Measurements from ENCODE around the gene UBL3. TPM values are rescaled to one million over a fixed set of nuclear protein-coding genes. Genes with fewer than 3 reads are reported as not detected.

Gene UBL3
- total RNA-seq, 2 experiments from 2014 or later, result 17.3 to 17.8 TPM

DNA sequence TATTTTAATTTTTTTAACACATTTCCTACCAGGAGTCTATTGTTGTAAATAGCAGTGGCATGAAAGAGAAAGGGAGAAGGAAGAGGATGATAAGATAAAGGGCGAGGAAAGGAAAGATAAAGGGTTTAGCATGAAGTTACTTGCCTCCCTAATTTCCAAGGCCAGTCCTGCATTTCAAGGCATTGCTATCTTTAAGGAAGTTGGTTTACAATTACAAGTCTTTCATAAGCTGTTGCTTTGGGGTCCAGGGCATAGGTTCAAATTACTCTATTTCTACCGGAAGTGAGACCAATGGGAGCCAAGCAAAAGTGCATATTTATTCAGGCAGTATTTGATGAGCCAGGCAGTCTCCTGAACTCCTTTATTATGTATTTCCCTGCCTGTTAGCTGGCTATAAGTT lies 27.7 kb upstream of the UBL3 start:
- Mint-ChIP-seq H3K27ac (no peak overlapping the region), H3K9me3 (no peaks in the 10 kb centered on the region), H3K27me3 (peaks cover 33% of the 10 kb centered on the region), H3K4me3 (no peak overlapping the region), H3K36me3 (ENCODE audit: low read depth) (no peaks in the 10 kb centered on the region), H3K4me1 (no peaks in the 10 kb centered on the region)
- POLR2A ChIA-PET, result interaction anchor here (0.7 kb wide), 1 partner anchor 25 kb away, joined by 3 read pairs; no protein-coding TSS in a partner anchor
- DNase-seq, result no peak
- CTCF ChIA-PET, result interaction anchor here (0.7 to 1.0 kb wide), 2 partner anchors 46 to 235 kb away, joined by 3 to 5 read pairs; no protein-coding TSS in a partner anchor

DNA sequence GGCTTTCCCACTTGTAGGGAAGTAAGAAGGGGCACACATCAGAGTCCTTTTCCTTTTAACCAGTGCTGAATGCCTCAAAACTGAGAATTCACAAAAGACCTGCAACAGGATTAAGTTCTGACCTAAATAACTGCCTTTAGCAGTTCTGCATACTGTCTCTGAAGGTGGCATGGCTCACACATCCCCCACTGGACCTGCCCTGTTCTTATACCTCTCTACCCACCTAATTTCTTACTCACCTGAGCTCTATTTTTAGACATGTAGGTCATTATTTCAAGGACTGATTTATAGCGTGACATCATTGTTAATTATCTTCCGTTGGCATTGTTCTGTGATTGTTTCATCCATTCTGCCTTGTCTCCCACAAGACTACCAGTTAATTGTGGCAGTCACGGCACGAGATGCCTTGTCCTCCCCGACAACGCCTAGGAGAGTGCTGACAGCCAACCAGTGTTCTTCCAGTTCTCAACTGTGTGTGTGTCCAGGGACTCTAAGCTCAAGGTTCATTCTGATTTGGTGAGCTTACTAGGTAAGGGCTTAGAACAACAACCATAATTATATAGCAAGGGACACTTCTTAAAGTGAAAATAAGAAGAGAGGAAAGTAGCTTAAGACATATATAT lies 27.1 kb upstream of the UBL3 start:
- Mint-ChIP-seq H3K4me1 (no peaks in the 10 kb centered on the region), H3K27ac (no peak overlapping the region), H3K9me3 (no peaks in the 10 kb centered on the region), H3K27me3 (peaks cover 37% of the 10 kb centered on the region), H3K4me3 (no peak overlapping the region), H3K36me3 (ENCODE audit: low read depth) (no peaks in the 10 kb centered on the region)
- POLR2A ChIA-PET, result no interaction called here
- CTCF ChIA-PET, result interaction anchor here (0.7 to 1.0 kb wide), 2 partner anchors 46 to 235 kb away, joined by 3 to 5 read pairs; no protein-coding TSS in a partner anchor
- DNase-seq, result no peak

DNA sequence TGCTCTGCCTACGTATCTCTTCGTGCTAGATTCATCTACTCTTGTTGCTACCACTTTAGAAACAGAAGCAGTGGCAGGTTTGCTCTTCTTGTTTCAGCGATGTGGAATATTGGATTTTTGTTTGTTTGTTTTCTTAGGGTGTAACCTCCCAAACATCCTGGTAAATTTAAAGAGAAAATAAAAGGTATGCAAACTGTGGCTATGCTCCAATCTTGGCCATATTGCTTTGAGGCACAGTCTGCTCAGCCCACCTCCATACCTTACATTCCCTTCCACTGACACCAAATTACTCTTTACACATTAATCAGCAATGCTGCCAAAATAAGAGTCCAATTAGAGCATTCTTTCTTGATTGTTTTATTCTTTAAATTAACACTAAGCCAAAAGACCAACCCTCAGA lies 25.2 kb upstream of the UBL3 start:
- H3K4me3 Mint-ChIP-seq, result no peak overlapping the region
- ChIA-PET POLR2A (no interaction called here), CTCF (no interaction called here)
- no peaks in the 10 kb centered on the region for H3K36me3 Mint-ChIP-seq (ENCODE audit: low read depth)
- H3K4me1 Mint-ChIP-seq, result no peaks in the 10 kb centered on the region
- no peak for DNase-seq
- H3K27ac Mint-ChIP-seq, result no peak overlapping the region
- H3K27me3 Mint-ChIP-seq, result peaks cover 43% of the 10 kb centered on the region
- no peaks in the 10 kb centered on the region for H3K9me3 Mint-ChIP-seq

DNA sequence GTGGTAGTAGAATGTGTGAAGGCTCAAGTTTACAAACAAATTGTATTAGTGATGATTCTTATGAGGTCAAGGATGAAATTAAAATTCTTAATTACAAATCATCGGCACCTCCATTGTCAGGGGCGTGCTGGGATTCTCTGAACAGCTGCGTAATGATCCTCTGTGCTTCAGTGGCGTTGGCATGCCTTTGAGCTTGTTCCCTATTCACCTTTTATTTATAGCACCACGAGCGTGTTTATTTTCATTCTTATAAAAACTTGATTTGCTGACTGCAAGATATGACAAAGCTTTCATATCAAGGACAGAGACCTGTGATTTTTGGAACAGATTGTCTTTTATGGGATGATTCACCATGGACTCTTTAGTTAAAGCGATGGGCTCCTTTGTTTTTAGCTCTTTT lies 18.2 kb upstream of the UBL3 start:
- Mint-ChIP-seq H3K36me3 (ENCODE audit: low read depth) (no peaks in the 10 kb centered on the region), H3K4me1 (no peaks in the 10 kb centered on the region), H3K27ac (no peak overlapping the region), H3K9me3 (no peaks in the 10 kb centered on the region), H3K4me3 (no peak overlapping the region), H3K27me3 (peaks cover 27% of the 10 kb centered on the region)
- POLR2A ChIA-PET, result interaction anchor here (1.3 to 1.6 kb wide), 2 partner anchors 19 to 20 kb away, joined by 4 to 5 read pairs; no protein-coding TSS in a partner anchor
- CTCF ChIA-PET, result interaction anchor here (1.5 kb wide), 1 partner anchor 244 kb away, joined by 5 read pairs; no protein-coding TSS in a partner anchor
- no peak for DNase-seq

DNA sequence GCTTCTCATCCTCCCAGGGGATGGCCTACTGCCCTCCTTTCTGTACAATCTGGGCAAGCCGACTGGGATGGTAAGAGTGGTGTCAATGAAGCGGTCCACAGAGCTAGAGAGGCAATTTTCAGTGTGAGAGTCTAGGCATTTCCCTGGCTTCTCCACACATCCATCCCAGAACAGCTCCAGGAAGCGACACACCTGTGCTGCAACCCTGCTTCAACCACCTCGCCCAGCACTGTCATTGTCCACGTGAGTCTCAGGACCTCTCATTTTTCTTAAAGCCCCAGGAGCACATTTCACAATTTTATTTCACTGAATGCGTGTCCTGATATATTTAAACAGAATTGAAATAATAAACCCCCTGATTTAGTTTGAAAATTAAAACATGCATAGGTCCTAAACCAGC lies 15.5 kb upstream of the UBL3 start:
- ChIA-PET CTCF (interaction anchor here (1.5 kb wide), 1 partner anchor 58 kb away, joined by 4 read pairs; no protein-coding TSS in a partner anchor), POLR2A (no interaction called here)
- Mint-ChIP-seq H3K27ac (no peak overlapping the region), H3K9me3 (no peaks in the 10 kb centered on the region), H3K4me1 (no peaks in the 10 kb centered on the region), H3K4me3 (no peak overlapping the region), H3K27me3 (peaks cover 17% of the 10 kb centered on the region), H3K36me3 (ENCODE audit: low read depth) (no peaks in the 10 kb centered on the region)
- no peak for DNase-seq

DNA sequence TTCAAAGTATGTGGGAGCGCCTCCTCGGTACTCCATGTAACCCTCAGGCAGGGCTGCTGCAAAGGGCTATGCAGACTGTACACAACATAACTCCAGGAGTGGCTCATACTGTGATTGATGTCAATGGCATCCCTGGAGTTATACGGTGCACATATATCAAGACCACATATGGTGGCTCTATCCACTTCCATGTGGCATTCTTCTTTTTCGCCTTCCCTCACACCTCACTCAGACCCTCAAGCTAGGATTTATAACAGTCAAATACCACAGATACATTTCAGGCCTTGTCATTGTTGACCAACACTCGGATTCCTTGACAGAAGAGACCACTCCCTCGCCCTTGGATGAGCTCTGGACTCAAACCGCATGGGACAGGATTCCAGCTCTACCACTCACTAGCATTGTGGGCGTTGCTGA lies 11.3 kb upstream of the UBL3 start:
- H3K27ac Mint-ChIP-seq, result no peak overlapping the region
- H3K36me3 Mint-ChIP-seq (ENCODE audit: low read depth), result no peaks in the 10 kb centered on the region
- H3K9me3 Mint-ChIP-seq, result no peaks in the 10 kb centered on the region
- CTCF ChIA-PET, result no interaction called here
- DNase-seq, result no peak
- no peak overlapping the region for H3K4me3 Mint-ChIP-seq
- peaks cover 9% of the 10 kb centered on the region for H3K4me1 Mint-ChIP-seq
- POLR2A ChIA-PET, result interaction anchor here (2.0 kb wide), 1 partner anchor 12 kb away, joined by 7 read pairs; the partner anchor contains the start of gene UBL3
- peaks cover 5% of the 10 kb centered on the region for H3K27me3 Mint-ChIP-seq

DNA sequence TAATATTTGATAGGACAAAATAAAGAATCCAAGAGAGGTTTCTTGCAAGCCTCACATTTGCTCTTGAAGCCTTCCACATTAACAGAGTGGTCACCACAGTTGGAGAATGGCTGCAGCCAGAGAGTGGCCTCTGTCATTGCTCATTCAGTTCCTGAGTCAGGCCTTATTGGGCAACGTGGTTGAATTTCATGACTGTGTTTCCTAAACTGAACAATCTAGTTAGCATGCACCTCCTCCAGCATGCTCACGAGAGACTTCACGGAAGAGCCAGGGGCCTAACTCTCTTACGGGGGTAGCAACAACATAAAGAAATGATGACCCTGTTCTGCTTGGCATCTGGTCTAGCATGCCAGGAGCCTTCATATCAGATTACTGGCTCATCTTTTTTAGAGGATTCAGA lies 9.6 kb upstream of the UBL3 start:
- CTCF ChIA-PET, result no interaction called here
- H3K9me3 Mint-ChIP-seq, result no peaks in the 10 kb centered on the region
- H3K27ac Mint-ChIP-seq, result no peak overlapping the region
- H3K27me3 Mint-ChIP-seq, result peaks cover 3% of the 10 kb centered on the region
- DNase-seq, result no peak
- H3K36me3 Mint-ChIP-seq (ENCODE audit: low read depth), result no peaks in the 10 kb centered on the region
- peaks cover 20% of the 10 kb centered on the region for H3K4me1 Mint-ChIP-seq
- POLR2A ChIA-PET, result no interaction called here
- no peak overlapping the region for H3K4me3 Mint-ChIP-seq

DNA sequence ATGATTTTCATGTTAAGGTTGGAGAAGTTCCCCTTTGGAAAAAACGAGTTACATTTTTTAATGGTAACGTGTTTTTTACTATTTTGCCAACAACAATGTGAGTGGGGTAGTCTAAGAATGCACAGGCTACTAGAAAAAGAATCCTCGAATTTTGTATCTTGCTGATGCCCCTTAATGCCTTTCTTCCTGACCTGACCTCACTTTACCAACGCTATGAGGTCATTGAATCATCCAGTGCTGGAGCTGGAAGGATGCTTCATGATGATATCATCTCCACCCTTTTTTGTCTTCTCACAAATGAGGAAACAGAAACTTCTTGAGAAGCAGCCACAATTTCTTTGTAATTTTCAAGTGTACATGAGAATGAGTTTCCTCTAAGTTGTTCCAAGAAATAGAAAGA lies 8.2 kb upstream of the UBL3 start:
- no peak for DNase-seq
- CTCF ChIA-PET, result no interaction called here
- Mint-ChIP-seq H3K27me3 (peaks cover 3% of the 10 kb centered on the region), H3K4me3 (no peak overlapping the region), H3K36me3 (ENCODE audit: low read depth) (no peaks in the 10 kb centered on the region), H3K27ac (no peak overlapping the region), H3K4me1 (peaks cover 23% of the 10 kb centered on the region), H3K9me3 (no peaks in the 10 kb centered on the region)
- POLR2A ChIA-PET, result interaction anchor here (1.0 kb wide), 2 partner anchors 9 to 10 kb away, joined by 3 to 4 read pairs; partner anchors contain the start of gene UBL3

DNA sequence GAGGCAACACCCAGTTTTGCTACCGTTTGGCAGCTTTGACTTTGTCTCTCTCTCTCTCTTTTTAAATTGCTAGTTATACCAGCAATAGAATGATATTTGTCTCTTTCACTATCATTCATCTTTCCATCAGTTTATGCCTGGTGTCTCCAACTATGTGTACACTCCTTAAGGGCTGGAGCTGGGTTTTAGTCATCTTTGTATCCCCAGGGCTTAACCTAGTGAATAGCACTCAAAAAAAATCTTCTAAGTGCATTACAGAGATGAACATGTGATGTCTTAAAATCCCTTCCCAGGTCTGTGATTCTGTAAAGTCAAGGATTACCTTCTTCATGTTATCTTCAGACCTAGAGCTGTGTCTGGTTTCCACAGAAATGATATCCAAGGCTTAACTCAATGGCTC lies 7.8 kb upstream of the UBL3 start:
- CTCF ChIA-PET, result no interaction called here
- Mint-ChIP-seq H3K9me3 (no peaks in the 10 kb centered on the region), H3K4me1 (peaks cover 26% of the 10 kb centered on the region), H3K27me3 (peaks cover 3% of the 10 kb centered on the region), H3K36me3 (ENCODE audit: low read depth) (no peaks in the 10 kb centered on the region), H3K27ac (no peak overlapping the region), H3K4me3 (no peak overlapping the region)
- POLR2A ChIA-PET, result interaction anchor here (1.0 kb wide), 2 partner anchors 8 to 9 kb away, joined by 3 to 4 read pairs; partner anchors contain the start of gene UBL3
- DNase-seq, result no peak

DNA sequence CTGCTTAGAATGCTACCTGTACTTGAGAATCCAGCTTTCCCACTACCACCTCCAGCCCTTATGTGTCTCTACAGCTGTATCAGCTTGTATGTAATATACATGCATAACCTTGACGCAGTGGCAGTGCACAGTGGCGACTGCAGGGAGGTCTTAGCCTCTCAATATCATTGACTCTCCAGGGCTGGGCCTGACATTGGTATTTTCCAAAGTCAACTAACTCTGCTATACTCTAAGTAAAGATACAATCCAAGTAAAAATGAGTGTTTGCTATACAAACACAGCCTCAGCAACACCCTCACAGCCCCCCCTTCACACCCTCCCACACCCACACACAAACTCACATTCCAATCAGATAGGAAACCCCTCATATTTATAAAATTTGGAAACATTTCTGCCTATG lies 6.7 kb upstream of the UBL3 start:
- no peak overlapping the region for H3K4me3 Mint-ChIP-seq
- ChIA-PET CTCF (no interaction called here), POLR2A (no interaction called here)
- no peak for DNase-seq
- H3K27ac Mint-ChIP-seq, result no peak overlapping the region
- H3K4me1 Mint-ChIP-seq, result peaks cover 27% of the 10 kb centered on the region
- no peaks in the 10 kb centered on the region for H3K27me3 Mint-ChIP-seq
- no peaks in the 10 kb centered on the region for H3K9me3 Mint-ChIP-seq
- H3K36me3 Mint-ChIP-seq (ENCODE audit: low read depth), result no peaks in the 10 kb centered on the region

DNA sequence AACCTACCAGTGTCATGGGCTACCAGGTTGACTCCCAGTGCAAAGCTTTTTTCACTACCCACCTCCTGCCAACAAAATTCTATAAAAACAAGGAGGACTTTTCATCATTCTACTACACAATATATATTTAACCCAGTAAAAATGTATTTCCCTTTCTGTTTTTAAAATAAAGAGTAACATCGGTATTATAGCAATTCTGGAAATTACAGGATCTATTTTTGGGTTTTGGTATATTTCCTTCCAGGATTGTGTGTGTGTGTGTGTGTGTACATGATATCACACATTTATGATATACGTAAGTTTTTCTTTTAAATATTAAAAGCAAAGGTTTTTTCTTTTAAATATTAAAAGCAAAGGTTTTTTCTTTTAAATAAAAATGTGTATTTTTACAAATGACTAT lies 6.0 kb upstream of the UBL3 start:
- Mint-ChIP-seq H3K27ac (no peak overlapping the region), H3K9me3 (no peaks in the 10 kb centered on the region)
- CTCF ChIA-PET, result interaction anchor here (0.9 kb wide), 1 partner anchor 256 kb away, joined by 4 read pairs; no protein-coding TSS in a partner anchor

DNA sequence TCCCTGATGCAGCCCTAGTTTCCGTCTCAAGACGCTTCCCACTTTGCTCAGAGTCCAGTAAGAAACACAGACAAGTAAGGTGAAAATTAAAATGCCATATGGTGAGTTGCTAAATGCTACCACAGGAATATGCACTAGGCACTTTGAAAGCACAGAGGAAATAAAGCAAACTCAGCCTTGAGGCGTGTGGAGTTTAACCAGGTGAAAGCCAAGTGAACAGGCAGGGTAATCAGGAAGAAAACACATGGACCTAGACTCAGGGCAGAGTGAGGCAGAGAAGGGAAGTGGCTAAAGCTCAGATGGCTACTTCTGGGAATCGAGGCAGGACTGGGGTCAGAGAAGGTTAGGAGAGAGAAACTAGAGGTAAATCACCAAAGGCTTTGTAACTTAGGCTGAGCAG lies 5.4 kb upstream of the UBL3 start:
- CTCF ChIA-PET, result interaction anchor here (0.9 kb wide), 1 partner anchor 257 kb away, joined by 4 read pairs; no protein-coding TSS in a partner anchor
- no peak for DNase-seq
- no peak overlapping the region for H3K4me3 Mint-ChIP-seq
- no peaks in the 10 kb centered on the region for H3K27me3 Mint-ChIP-seq
- H3K27ac Mint-ChIP-seq, result no peak overlapping the region
- POLR2A ChIA-PET, result interaction anchor here (1.9 kb wide), 1 partner anchor 80 kb away, joined by 6 read pairs; no protein-coding TSS in a partner anchor
- H3K4me1 Mint-ChIP-seq, result peaks cover 30% of the 10 kb centered on the region
- H3K9me3 Mint-ChIP-seq, result no peaks in the 10 kb centered on the region
- no peaks in the 10 kb centered on the region for H3K36me3 Mint-ChIP-seq (ENCODE audit: low read depth)

More for the DNA sequence above, 6.0 kb upstream of the UBL3 start:
- no peak overlapping the region for H3K4me3 Mint-ChIP-seq
- POLR2A ChIA-PET, result interaction anchor here (1.9 kb wide), 1 partner anchor 79 kb away, joined by 6 read pairs; no protein-coding TSS in a partner anchor
- no peak for DNase-seq
- H3K4me1 Mint-ChIP-seq, result peaks cover 27% of the 10 kb centered on the region
- H3K27me3 Mint-ChIP-seq, result no peaks in the 10 kb centered on the region
- H3K36me3 Mint-ChIP-seq (ENCODE audit: low read depth), result no peaks in the 10 kb centered on the region

DNA sequence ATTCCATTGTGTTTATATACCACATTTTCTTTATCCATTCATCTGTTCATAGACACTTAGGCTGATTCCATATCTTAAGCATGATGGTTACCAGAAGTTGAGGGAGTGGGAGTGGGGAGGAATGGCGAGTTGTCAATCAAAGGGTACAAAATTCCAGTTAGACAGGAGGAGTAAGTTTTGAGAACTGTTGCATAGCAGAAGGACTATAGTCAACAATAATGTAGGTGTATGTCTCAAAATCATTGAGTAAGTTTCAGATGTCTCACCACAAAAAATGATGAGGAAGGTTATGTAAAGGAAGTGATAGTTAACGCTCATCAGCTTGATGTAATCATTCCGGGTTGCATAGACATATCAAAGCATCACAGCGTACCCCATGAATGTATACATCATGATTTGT lies 4.6 kb upstream of the UBL3 start:
- no peak overlapping the region for H3K4me3 Mint-ChIP-seq
- peaks cover 2% of the 10 kb centered on the region for H3K36me3 Mint-ChIP-seq (ENCODE audit: low read depth)
- no peaks in the 10 kb centered on the region for H3K27me3 Mint-ChIP-seq
- ChIA-PET POLR2A (interaction anchor here (1.9 kb wide), 1 partner anchor 81 kb away, joined by 6 read pairs; no protein-coding TSS in a partner anchor), CTCF (no interaction called here)
- DNase-seq, result no peak
- peaks cover 32% of the 10 kb centered on the region for H3K4me1 Mint-ChIP-seq
- no peak overlapping the region for H3K27ac Mint-ChIP-seq
- no peaks in the 10 kb centered on the region for H3K9me3 Mint-ChIP-seq

DNA sequence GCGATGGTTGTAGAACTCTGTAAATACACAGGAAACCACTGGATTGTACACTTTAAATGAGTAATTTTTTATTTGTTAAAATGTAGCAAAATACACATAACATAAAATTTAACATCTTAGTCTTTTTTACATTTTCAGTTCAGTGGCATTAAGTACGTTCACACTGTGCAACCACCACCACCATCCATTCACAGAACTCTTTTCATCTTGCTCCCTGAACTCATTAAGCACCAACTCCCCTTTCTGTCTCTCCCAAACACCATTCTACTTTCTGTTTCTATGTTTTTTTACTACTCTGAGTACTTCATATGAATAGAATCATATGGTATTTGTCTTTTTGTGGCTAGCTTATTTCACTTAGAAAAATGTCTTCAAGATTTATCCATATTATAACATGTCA lies 2.7 kb upstream of the UBL3 start:
- Mint-ChIP-seq H3K9me3 (no peaks in the 10 kb centered on the region), H3K27me3 (no peaks in the 10 kb centered on the region), H3K4me1 (peaks cover 27% of the 10 kb centered on the region), H3K36me3 (ENCODE audit: low read depth) (peaks cover 8% of the 10 kb centered on the region), H3K27ac (no peak overlapping the region), H3K4me3 (no peak overlapping the region)
- no peak for DNase-seq
- ChIA-PET POLR2A (no interaction called here), CTCF (interaction anchor here (1.2 kb wide), 1 partner anchor 262 kb away, joined by 4 read pairs; no protein-coding TSS in a partner anchor)

All from activated CD4-positive, alpha-beta memory T cell treated with anti-CD3 and anti-CD28 coated beads, Interleukin-2, amount 10 ng/mL, durations not matched to agents 7 days and 5 days (primary cell).